ENCODE measurements around the gene IL22RA2. TPM values are rescaled to one million over a fixed set of nuclear protein-coding genes. Genes with fewer than 3 reads are reported as not detected.

IL22RA2 gene
- total RNA-seq, 1 experiment from 2014 or later: not detected

GRCh38 chr6:137197684-137198645 lies 24.5 kb upstream of the IL22RA2 start:
- DNase-seq (ENCODE audit: low read depth): no peak

GRCh38 chr6:137193256-137194070 lies 20.0 kb upstream of the IL22RA2 start:
- DNase-seq (ENCODE audit: low read depth): no peak

- no peak for DNase-seq (ENCODE audit: low read depth)
Measured at GRCh38 chr6:137192821-137193220, 19.4 kb upstream of the IL22RA2 start.

- DNase-seq (ENCODE audit: low read depth): no peak
Measured at GRCh38 chr6:137191670-137192069, 18.2 kb upstream of the IL22RA2 start.

GRCh38 chr6:137191236-137191635 lies 17.8 kb upstream of the IL22RA2 start:
- DNase-seq (ENCODE audit: low read depth): no peak

- no peak for DNase-seq (ENCODE audit: low read depth)
Measured at GRCh38 chr6:137190583-137191094, 17.2 kb upstream of the IL22RA2 start.

- DNase-seq (ENCODE audit: low read depth): peak; percentile 43
Measured at GRCh38 chr6:137188855-137189254, 15.4 kb upstream of the IL22RA2 start.

- no peak for DNase-seq (ENCODE audit: low read depth)
Measured at GRCh38 chr6:137185290-137185689, 11.8 kb upstream of the IL22RA2 start.

GRCh38 chr6:137182654-137183073 lies 9.2 kb upstream of the IL22RA2 start:
- no peak for DNase-seq (ENCODE audit: low read depth)

GRCh38 chr6:137181891-137182653 lies 8.6 kb upstream of the IL22RA2 start:
- no peak for DNase-seq (ENCODE audit: low read depth)

- no peak for DNase-seq (ENCODE audit: low read depth)
Measured at GRCh38 chr6:137177611-137178010, 4.2 kb upstream of the IL22RA2 start.

GRCh38 chr6:137176729-137177128 lies 3.3 kb upstream of the IL22RA2 start:
- DNase-seq (ENCODE audit: low read depth): no peak

- no peak for DNase-seq (ENCODE audit: low read depth)
Measured at GRCh38 chr6:137175868-137176245, 2.4 kb upstream of the IL22RA2 start.

GRCh38 chr6:137175157-137175867 lies 1.9 kb upstream of the IL22RA2 start:
- peak; percentile 5 for DNase-seq (ENCODE audit: low read depth)

GRCh38 chr6:137172734-137173431 lies 561 bp downstream of the IL22RA2 start:
- DNase-seq (ENCODE audit: low read depth): no peak

GRCh38 chr6:137171824-137172733 lies 1.4 kb downstream of the IL22RA2 start:
- no peak for DNase-seq (ENCODE audit: low read depth)

GRCh38 chr6:137171053-137171374 lies 2.4 kb downstream of the IL22RA2 start:
- DNase-seq (ENCODE audit: low read depth): no peak

- DNase-seq (ENCODE audit: low read depth): no peak
Measured at GRCh38 chr6:137170266-137171052, 3.0 kb downstream of the IL22RA2 start.

Data from M059J (cell line).